IMR-90 (cell line): ENCODE results near the gene NPY4R2. TPM values are rescaled to one million over a fixed set of nuclear protein-coding genes. Genes with fewer than 3 reads are reported as not detected.
"Not testable (repeated sequence)": the region's sequence is repeated elsewhere in the genome, so short reads cannot be mapped to it uniquely, and the experiment has no call there.

ENCODE experiments used
- ATAC-seq: fragments of 200-7000 bp; cut with Tn5 transposase; 2 replicates; pipeline ENCODE4 v1.9.1; 2020; ENCODE audit warnings: low read depth, mild to moderate bottlenecking, moderate library complexity
- Bru-seq: library from RNA; stranded (reverse); fragments of 400-500 nt; gene quantifications from one replicate; lab custom pipeline; 2021; lab: Mats Ljungman, UMichigan
- BruChase-seq, 2 experiments: library from RNA; stranded (reverse); fragments of 400-500 nt; gene quantifications; one replicate each; lab custom pipeline; 2021; lab: Mats Ljungman, UMichigan
- BruUV-seq: library from RNA; stranded (reverse); fragments of 400-500 nt; replicated peaks from 2 replicates; lab custom pipeline; 2021; lab: Mats Ljungman, UMichigan
- CTCF ChIA-PET: fragments of 300-600 bp; formaldehyde crosslinking; extraction: SDS; loops from one replicate; lab custom pipeline; 2021; ENCODE audit warnings: antibody characterized with exemption; lab: Yijun Ruan, JAX
- POLR2A ChIA-PET: fragments of 300-600 bp; sonication (Branson Sonifier 250); formaldehyde crosslinking; loops from one replicate; lab custom pipeline; 2022; ENCODE audit warnings: antibody characterized with exemption; ENCODE audit not compliant: unreplicated experiment; lab: Charles Lee
- DNase-seq: peaks from one replicate; pipeline ENCODE4 v3.0.0; 2013
- H2AFZ ChIP-seq: replicated peaks from 2 replicates; pipeline ENCODE3; 2013; ENCODE audit warnings: low read length, mild to moderate bottlenecking; ENCODE audit not compliant: poor library complexity
- H2AK5ac ChIP-seq: 2 replicates; pipeline ENCODE4 v1.6.1; 2013; ENCODE audit warnings: low read depth, low read length, inconsistent platforms
- H2AK9ac ChIP-seq: replicated peaks from 2 replicates; pipeline ENCODE3; 2013; ENCODE audit warnings: mild to moderate bottlenecking, low read depth, low read length, moderate library complexity; ENCODE audit not compliant: poor library complexity
- H2BK120ac ChIP-seq: 2 replicates; pipeline ENCODE4 v1.6.1; 2013; ENCODE audit warnings: low read depth, low read length, inconsistent platforms
- H2BK15ac ChIP-seq: 3 replicates; pipeline ENCODE4 v1.6.1; 2013; ENCODE audit warnings: low read depth, low read length, inconsistent platforms
- H2BK20ac ChIP-seq: 2 replicates; pipeline ENCODE4 v1.6.1; 2013; ENCODE audit warnings: low read depth, mild to moderate bottlenecking, inconsistent platforms, low read length, moderate library complexity
- H2BK5ac ChIP-seq: 2 replicates; pipeline ENCODE4 v1.6.1; 2013; ENCODE audit warnings: mild to moderate bottlenecking, low read depth, low read length, inconsistent platforms; ENCODE audit not compliant: poor library complexity, severe bottlenecking
- H3K14ac ChIP-seq: replicated peaks from 2 replicates; pipeline ENCODE4 v1.6.1; 2013; ENCODE audit warnings: low read depth, low read length, inconsistent platforms
- H3K18ac ChIP-seq: 2 replicates; pipeline ENCODE4 v1.6.1; 2013; ENCODE audit warnings: low read depth, low read length, control low read depth
- H3K23ac ChIP-seq: 2 replicates; pipeline ENCODE4 v1.6.1; 2013; ENCODE audit warnings: low read depth, low read length, inconsistent platforms
- H3K27ac ChIP-seq: 2 replicates; pipeline ENCODE4 v1.5.1; 2013; ENCODE audit warnings: mild to moderate bottlenecking, control low read depth, low read length; ENCODE audit not compliant: insufficient read depth
- H3K27me3 ChIP-seq: 2 replicates; pipeline ENCODE4 v1.6.1; 2013; ENCODE audit warnings: low read length; ENCODE audit not compliant: control insufficient read depth, insufficient read depth
- H3K36me3 ChIP-seq: 2 replicates; pipeline ENCODE4 v1.6.1; 2013; ENCODE audit warnings: low read length, mixed read lengths; ENCODE audit not compliant: control insufficient read depth, insufficient read depth
- H3K4ac ChIP-seq: 2 replicates; pipeline ENCODE4 v1.6.1; 2013; ENCODE audit warnings: low read depth, low read length, inconsistent platforms
- H3K4me1 ChIP-seq: 2 replicates; pipeline ENCODE4 v1.6.1; 2013; ENCODE audit warnings: low read length, mixed read lengths; ENCODE audit not compliant: control insufficient read depth, insufficient read depth
- H3K4me2 ChIP-seq: 2 replicates; pipeline ENCODE4 v1.6.1; 2013; ENCODE audit warnings: low read depth, mild to moderate bottlenecking, control low read depth, low read length, moderate library complexity
- H3K4me3 ChIP-seq: 2 replicates; pipeline ENCODE4 v1.5.1; 2013; ENCODE audit warnings: low read depth, mild to moderate bottlenecking, control low read depth, low read length, moderate library complexity; ENCODE audit not compliant: insufficient read depth
- H3K56ac ChIP-seq: 2 replicates; pipeline ENCODE4 v1.6.1; 2013; ENCODE audit warnings: low read length, inconsistent platforms; ENCODE audit not compliant: insufficient read depth; ENCODE audit errors: extremely low read depth
- H3K79me1 ChIP-seq, 2 experiments: 2 replicates each; pipeline ENCODE4 v1.6.1; 2013; ENCODE audit warnings: low read length in 2 of 2, inconsistent platforms in 1 of 2, low read depth in 1 of 2
- H3K9ac ChIP-seq: 2 replicates; pipeline ENCODE4 v1.6.1; 2013; ENCODE audit warnings: low read depth, low read length, control low read depth
- H3K9me1 ChIP-seq: 2 replicates; pipeline ENCODE4 v1.6.1; 2013; ENCODE audit warnings: low read length, inconsistent platforms; ENCODE audit not compliant: insufficient read depth
- H3K9me3 ChIP-seq: 2 replicates; pipeline ENCODE4 v1.6.1; 2013; ENCODE audit warnings: low read length; ENCODE audit not compliant: control insufficient read depth, insufficient read depth
- H4K20me1 ChIP-seq: 2 replicates; pipeline ENCODE4 v1.6.1; 2013; ENCODE audit warnings: low read length, inconsistent platforms; ENCODE audit not compliant: insufficient read depth
- H4K5ac ChIP-seq: 2 replicates; pipeline ENCODE4 v1.6.1; 2013; ENCODE audit warnings: mild to moderate bottlenecking, low read depth, low read length, control low read depth
- H4K8ac ChIP-seq, 2 experiments: 2 replicates each; pipeline ENCODE4 v1.6.1; 2013; ENCODE audit warnings: low read depth in 2 of 2, low read length in 2 of 2, control low read depth in 1 of 2, inconsistent platforms in 1 of 2
- H4K91ac ChIP-seq: 2 replicates; pipeline ENCODE4 v1.6.1; 2013; ENCODE audit warnings: low read depth, low read length, inconsistent platforms; ENCODE audit not compliant: insufficient read depth
- whole genome bisulfite sequencing, 2 experiments: methylation state at CpG; one replicate each; pipeline versions ENCODE4 v1.1.5 to v1.1.7; 2013; ENCODE audit warnings: missing lambda C conversion rate in 2 of 2; ENCODE audit not compliant: insufficient read length in 1 of 2; ENCODE audit errors: extremely low coverage in 2 of 2; 5-methylcytosine and 5-hydroxymethylcytosine counted together
- dilution Hi-C: fragments of 300-500 bp; cut with HindIII; formaldehyde crosslinking; loops from one replicate; pipeline ENCODE4 v1.14.3; 2018; ENCODE audit warnings: low sequenced_read_pairs; ENCODE audit not compliant: unreplicated experiment
- in situ Hi-C: fragments of 300-500 bp; cut with MboI; formaldehyde crosslinking; loops from 3 replicates; pipeline ENCODE4 v1.14.3; 2019; ENCODE audit warnings: low sequenced_read_pairs, inconsistent platforms, mixed read lengths
- intact Hi-C: fragments of 100-400 bp; cut with micrococcal nuclease; formaldehyde crosslinking; loops from 2 replicates; pipeline ENCODE4 v1.10.0; 2022
- long read RNA-seq: library from polyadenylated mRNA; unstranded; transcript quantifications from one replicate; pipeline ENCODE4 v2.0.0, GENCODE V29; 2021; ENCODE audit not compliant: unreplicated experiment
- polyA plus RNA-seq, 3 experiments: library from polyadenylated mRNA; depleted of rRNA; stranded (reverse); fragments of >200 nt; gene quantifications; 2 replicates each; pipeline ENCODE4 v1.2.3, GENCODE V29; 2012; ENCODE audit warnings: low replicate concordance in 1 of 3
- total RNA-seq: library from RNA; depleted of rRNA; stranded (reverse); fragments of >200 nt; gene quantifications from 2 replicates; pipeline ENCODE4 v1.2.3, GENCODE V29; 2012; rRNA removed

Gene NPY4R2
- total RNA-seq = 0.28 and 0.36 TPM in 2 replicates
- polyA plus RNA-seq (2012; rRNA removed) = 0.26 and 0.38 TPM in 2 replicates
- 0.13 TPM in 1 of 2 replicates, not detected in the other for polyA plus RNA-seq (2012; cell fraction: cytosol; rRNA removed)
- polyA plus RNA-seq (2012; cell fraction: nucleus; rRNA removed; ENCODE audit: low replicate concordance) = 0.26 TPM in 1 of 2 replicates, not detected in the other
- Bru-seq, nascent RNA = not detected
- BruChase-seq, experiment 1, labeled RNA remaining after a 6-hour chase = not detected
- BruChase-seq, experiment 2, labeled RNA remaining after a 2-hour chase = not detected
- long read RNA-seq = 0 reads

GRCh38 chr10:47918475-47918874 is at the start of gene NPY4R2:
Gene NPY4R2 (plus strand): TSS chr10:47918662. CDS start chr10:47921988, 3,326 bp downstream.
- POLR2A ChIA-PET, H3K23ac ChIP-seq, H2BK5ac ChIP-seq, H3K4me1 ChIP-seq, H2AK5ac ChIP-seq, H4K91ac ChIP-seq, CTCF ChIA-PET, ATAC-seq, H3K79me1 ChIP-seq, H4K8ac ChIP-seq, H2BK15ac ChIP-seq, H3K4me2 ChIP-seq, H3K4ac ChIP-seq, dilution Hi-C loops, H3K9ac ChIP-seq, intact Hi-C loops, H3K4me3 ChIP-seq, DNase-seq, H2BK20ac ChIP-seq, H2BK120ac ChIP-seq, H3K18ac ChIP-seq, H4K5ac ChIP-seq, H4K20me1 ChIP-seq, H3K27me3 ChIP-seq, BruUV-seq, H2AFZ ChIP-seq, H3K56ac ChIP-seq, H3K9me3 ChIP-seq, H2AK9ac ChIP-seq, H3K27ac ChIP-seq, in situ Hi-C loops, H3K14ac ChIP-seq, H3K9me1 ChIP-seq, H3K36me3 ChIP-seq: not testable (repeated sequence)
- no CpG with 5 or more reads among the region's 35 CpGs for WGBS, 2 experiments

- CTCF ChIA-PET, dilution Hi-C loops: not testable (repeated sequence)
These were observed 47.6 kb upstream of the NPY4R2 start for GRCh38 chr10:47870887-47871286.

More at GRCh38 chr10:47870887-47871286, 47.6 kb upstream of the NPY4R2 start:
- H3K27me3 ChIP-seq, H4K8ac ChIP-seq, H3K23ac ChIP-seq, H3K27ac ChIP-seq, H3K9me3 ChIP-seq, in situ Hi-C loops, H3K4me2 ChIP-seq, H3K9me1 ChIP-seq, H4K91ac ChIP-seq, H3K56ac ChIP-seq, H3K18ac ChIP-seq, H3K4ac ChIP-seq, H4K5ac ChIP-seq, H3K4me3 ChIP-seq, H3K4me1 ChIP-seq, H2AK9ac ChIP-seq, H3K9ac ChIP-seq, DNase-seq, H2AK5ac ChIP-seq, H2BK20ac ChIP-seq, BruUV-seq, H2BK5ac ChIP-seq, H3K79me1 ChIP-seq, H2BK120ac ChIP-seq, intact Hi-C loops, H3K14ac ChIP-seq, H2BK15ac ChIP-seq, POLR2A ChIA-PET, ATAC-seq, H3K36me3 ChIP-seq, H4K20me1 ChIP-seq, H2AFZ ChIP-seq: not testable (repeated sequence)
- no CpG with 5 or more reads among the region's 8 CpGs for WGBS, 2 experiments
